HG03342 (cell line): ENCODE results near the gene A2M.

Source experiments
- ATAC-seq: cut with Tn5 transposase; IDR thresholded peaks from one replicate; pipeline ENCODE4 v1.9.1; 2021; ENCODE audit warnings: mild to moderate bottlenecking, moderate library complexity; ENCODE audit not compliant: unreplicated experiment

A2M gene

DNA sequence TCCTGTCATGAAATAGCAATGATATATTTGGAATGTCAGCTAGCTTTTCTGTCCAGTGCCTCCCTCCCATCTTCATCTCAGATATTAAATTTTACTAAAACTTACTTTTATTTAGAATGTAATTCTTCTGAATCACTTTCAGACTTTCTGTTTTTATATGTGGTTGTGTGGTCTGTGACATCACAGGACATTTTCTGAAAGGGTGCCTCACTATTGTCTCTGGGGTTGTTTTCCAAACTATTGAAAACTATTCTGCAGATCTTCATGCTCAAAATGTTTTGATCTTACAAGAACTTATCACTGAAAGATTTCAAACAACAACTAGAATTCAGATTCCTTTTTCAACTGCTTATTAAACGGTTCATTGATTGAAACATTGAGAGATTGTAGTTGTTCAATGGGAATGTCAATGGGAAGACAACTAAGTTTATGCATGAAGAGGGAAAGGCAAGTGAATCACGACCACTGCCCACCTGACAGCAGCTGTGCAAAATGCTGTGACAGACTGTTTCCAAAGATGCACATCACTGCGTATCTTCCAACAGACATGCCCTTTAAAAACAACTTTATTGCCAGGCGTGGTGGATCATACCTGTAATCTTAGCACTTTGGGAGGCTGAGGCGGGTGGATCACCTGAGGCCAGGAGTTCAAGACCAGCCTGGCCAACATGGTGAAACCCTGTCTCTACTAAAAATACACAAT, 75.1 kb downstream of the A2M start:
- no peak for ATAC-seq

DNA sequence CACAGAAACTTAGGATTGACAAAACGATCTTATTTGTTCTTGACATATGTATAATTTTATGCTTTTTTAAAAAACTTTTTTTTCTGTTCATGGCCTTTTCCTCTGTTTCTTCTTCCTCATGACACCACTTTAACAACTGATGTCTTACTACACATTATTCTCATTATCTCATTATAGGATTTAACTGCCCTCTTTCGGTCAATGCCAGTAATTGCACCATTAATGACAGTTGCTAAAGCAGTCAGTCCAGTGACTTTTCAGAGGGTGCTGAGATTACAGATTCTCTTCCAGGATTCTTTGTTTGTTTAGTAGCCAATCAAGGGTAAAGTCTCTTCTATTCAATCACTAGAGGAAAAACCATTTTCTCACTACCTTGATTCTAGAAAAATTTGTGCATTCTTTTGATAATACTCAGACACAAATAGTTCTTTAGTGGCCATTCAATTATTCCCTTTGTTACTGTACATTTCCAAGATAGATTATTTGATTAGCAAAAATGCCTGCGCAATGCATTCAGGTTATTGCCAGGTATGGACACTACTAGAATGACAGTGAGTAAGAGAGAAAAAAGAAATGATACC, 76.2 kb downstream of the A2M start:
- ATAC-seq = no peak

DNA sequence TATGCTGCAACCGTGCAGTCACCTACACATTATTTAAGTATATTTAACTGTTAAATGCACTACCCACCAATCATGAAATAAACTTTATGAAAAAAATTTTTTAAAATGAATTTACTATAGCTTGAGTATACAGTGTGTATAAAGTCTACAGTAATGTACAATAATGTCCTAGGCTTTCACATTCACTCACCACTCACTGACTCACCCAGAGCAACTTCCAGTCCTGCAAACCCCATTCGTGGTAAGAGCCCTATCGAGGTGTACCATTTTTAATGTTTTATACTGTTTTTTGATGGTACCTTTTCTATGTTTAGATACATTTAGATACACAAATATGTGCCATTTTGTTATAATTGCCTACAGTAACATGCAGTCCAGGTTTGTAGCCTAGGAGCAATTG, 78.3 kb downstream of the A2M start:
- ATAC-seq = no peak

DNA sequence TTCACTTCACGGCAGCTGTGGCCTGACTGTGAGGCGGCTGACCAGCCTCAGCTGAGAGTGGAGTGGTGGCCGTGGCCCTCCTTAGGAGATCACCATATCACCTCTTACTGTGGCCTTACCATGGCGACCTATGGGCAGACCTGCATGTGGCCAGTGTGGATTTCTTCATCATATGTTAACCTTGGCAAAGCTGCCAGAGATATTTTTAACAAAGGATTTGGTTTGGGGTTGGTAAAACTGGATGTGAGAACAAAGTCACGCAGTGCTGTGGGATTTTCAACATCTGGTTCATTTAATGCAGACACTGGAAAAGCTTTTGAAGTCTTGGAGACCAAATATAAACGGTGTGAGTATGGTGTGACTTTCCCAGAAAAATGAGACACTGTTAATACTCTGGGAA, 79.5 kb downstream of the A2M start:
- no peak for ATAC-seq

DNA sequence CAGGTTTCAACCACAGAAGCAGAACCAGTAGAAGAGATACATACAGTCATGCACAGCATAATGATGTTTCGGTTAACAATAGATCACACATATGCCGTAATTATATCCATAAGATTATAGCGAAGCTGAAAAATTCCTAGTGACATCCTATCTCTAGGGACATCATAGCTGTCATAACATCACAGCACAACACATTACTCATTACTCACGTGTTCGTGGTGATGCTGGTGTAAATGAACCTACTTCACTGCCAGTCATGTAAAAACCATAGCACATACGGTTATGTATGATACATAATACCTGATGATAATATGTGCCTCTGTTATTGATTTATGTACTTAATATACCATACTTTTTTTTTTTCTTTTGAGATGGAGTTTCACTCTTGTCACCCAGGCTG, 81.6 kb downstream of the A2M start:
- ATAC-seq = no peak

DNA sequence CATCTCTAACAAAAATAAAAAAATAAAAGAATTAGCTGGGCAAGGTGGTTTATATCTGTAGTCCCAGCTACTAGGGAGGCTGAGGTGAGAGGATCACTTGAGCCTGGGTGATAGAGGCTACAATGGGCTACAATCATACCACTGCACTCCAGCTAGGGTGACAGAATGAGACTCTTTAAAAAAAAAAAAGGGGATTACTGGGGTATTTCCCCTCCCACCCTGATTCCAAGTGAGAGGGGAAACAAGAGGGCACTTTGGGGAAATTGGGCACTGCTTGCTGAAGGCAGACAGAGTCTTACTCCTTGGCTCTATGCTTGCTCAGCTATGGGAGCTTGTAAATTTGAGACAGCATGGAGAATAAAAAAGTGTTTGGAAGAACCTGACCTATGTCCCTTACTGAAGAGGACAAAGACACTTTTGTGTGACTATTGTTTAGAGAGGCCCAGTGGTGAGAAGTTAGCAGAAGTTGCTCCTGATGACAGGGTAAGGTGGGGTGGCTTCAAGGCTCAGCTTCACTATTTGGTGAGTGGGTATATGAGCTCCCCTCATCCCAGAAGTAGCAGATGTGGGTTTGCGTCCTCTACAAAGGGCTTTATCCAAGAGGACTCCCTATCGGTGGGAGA, 82.3 kb downstream of the A2M start:
- no peak for ATAC-seq

DNA sequence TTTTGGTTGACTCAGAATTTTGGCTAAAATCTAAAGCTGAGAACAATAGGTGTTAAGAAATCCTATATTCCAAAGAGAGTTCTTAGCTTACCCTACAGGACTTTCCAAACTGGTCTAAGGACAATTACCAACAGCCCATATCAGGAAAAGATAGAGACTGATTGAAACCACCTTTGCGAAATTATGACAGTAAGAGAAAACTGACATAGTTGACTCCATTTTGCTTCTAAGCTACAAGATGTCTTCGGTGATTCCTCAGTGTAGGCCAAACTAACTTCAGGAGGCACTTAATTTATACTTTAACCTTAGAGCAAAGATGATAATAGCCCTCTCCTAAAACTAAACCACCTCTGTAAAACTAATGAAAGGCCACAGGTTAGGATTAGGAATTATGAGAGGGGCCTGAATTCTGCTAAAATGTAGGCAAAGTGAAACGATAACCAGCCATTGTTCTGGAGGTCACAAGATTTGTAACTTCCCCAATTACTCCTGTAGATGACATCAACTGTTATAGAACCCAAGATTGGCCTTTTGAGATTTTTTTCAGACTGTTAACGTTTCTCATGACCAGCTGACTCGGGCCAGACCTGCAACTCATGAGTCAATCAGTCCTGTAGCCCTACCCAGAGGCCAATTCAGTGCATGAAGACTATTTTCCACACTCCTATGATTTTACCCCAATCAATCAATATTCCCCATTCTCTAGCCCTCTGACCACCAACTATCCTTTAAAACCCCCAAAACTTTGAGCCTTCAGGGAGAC, 83.3 kb downstream of the A2M start:
- no peak for ATAC-seq

DNA sequence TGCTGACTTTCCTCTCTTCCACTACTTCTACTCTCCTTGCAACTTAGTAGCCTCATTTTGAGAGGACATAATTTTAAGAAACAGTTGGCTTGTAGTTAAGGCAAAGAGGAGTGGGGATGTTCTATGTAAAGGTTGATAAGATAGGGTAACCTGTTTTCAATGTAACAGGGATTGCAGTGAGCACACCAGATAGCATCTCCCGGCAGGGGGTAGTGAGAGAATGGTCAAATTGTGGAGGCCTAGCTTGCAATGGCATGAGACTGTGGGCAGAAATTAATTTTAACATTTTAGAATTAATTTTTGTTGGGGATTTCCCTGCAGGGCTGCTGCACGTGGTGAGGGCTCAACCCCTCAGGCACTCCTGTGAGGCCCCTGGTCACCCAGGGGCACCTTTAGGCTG, 84.9 kb downstream of the A2M start:
- ATAC-seq = no peak

DNA sequence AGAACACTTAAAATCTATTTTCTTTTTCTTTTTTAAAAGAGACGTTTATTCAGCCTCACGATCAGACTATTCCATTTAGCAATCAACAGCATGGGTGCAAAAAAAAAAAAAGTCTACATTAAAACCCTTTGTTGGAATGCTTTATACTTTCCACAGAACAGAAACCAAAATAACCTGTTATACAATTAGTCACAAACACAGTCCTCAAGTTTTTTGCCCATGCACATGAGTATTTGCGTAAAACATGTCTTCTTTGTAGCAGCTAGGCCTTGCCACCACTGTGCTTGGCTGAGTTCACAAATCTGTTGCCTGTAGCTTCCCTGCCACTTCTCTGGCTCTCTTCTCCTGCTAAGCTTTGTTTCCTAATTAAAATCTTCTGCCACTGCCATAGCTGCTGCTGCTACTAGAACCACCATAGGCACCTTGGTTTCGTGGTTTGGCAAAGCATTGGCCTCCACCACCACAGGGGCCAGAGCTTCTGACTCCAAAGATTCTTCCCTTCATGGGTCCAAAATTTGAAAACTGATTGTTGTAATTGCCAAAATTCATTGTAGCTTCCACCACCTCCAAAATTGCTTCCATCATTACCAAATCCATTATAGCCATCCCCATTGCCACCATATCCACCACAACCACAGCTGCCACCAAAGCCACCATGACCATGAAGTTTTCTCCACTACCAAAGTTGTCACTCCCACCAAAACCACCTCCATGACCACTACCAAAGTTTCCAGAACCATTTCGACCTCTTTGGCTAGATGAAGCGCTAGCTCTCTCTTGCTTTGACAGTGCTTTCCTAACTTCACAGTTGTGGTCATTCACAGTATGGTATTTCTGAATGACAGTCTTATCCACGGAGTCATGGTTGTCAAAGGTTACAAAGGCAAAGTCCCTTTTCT, 88.3 kb downstream of the A2M start:
- no peak for ATAC-seq

DNA sequence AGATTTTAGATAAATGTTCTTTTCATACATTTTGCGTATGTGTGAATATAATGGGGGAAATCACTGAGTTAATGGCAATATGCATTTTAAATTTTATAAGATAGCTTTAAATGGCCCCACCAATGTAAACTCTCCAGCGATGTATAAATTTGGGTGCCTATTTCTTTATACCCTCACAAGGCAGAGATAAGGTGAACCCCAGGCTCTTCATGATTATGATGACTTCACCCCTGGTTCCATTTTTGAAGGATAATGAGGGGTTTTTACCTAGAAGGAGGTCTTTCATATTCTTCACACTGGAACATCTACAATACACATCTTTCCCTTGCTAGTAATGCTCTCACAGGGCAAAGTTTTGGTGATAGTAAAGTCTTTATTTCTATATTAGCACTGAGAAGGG, 91.2 kb downstream of the A2M start:
- no peak for ATAC-seq

DNA sequence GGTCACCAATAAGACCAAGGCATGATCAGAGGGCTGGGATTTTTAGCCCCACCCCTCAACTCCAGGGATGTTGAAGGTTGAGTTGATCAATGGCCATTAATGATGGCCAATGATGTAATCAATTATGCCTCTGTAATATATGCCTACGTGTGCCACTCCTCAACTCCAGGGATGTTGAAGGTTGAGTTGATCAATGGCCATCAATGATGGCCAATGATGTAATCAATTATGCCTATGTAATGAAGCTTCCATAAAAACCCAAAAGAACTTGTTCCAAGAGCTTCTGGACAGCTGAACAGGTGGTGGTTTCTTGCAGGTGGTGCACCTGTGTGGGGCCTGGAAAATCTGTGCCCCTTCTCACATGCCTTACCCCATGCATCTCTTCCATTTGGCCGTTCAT, 93.1 kb downstream of the A2M start:
- ATAC-seq = no peak
